Activated CD8-positive, alpha-beta T cell treated with anti-CD3 and anti-CD28 coated beads for 36 hours (primary cell): ENCODE results near the gene TCF4. TPM values are rescaled to one million over a fixed set of nuclear protein-coding genes. Genes with fewer than 3 reads are reported as not detected.

Source experiments
- ATAC-seq: fragments of 200-7000 bp; cut with Tn5 transposase; one replicate; pipeline ENCODE4 v1.10.0; 2021; ENCODE audit warnings: mild to moderate bottlenecking, moderate library complexity
- CTCF ChIA-PET: fragments of 350-600 bp; sonication (Branson Sonifier 250); formaldehyde crosslinking; loops from one replicate; lab custom pipeline; 2021; ENCODE audit warnings: antibody characterized with exemption; lab: Charles Lee
- POLR2A ChIA-PET: fragments of 350-600 bp; sonication (Branson Sonifier 250); formaldehyde crosslinking; loops from one replicate; lab custom pipeline; 2021; ENCODE audit warnings: antibody characterized with exemption; lab: Charles Lee
- DNase-seq: peaks from one replicate; pipeline ENCODE4 v3.0.0-alpha.2; 2020
- H3K27ac Mint-ChIP-seq: one replicate; pipeline ENCODE4 v1.8.0; 2021; ENCODE audit warnings: mild to moderate bottlenecking, mixed read lengths
- H3K27me3 Mint-ChIP-seq: one replicate; pipeline ENCODE4 v1.8.0; 2021; ENCODE audit warnings: mixed read lengths
- H3K36me3 Mint-ChIP-seq: one replicate; pipeline ENCODE4 v1.8.0; 2021; ENCODE audit warnings: low read depth, mixed read lengths
- H3K4me1 Mint-ChIP-seq: one replicate; pipeline ENCODE4 v1.8.0; 2021; ENCODE audit warnings: low read depth, mixed read lengths
- H3K4me3 Mint-ChIP-seq: one replicate; pipeline ENCODE4 v1.8.0; 2021; ENCODE audit warnings: mild to moderate bottlenecking, moderate library complexity, mixed read lengths
- H3K9me3 Mint-ChIP-seq: one replicate; pipeline ENCODE4 v1.8.0; 2021; ENCODE audit warnings: mixed read lengths
- CTCF ChIP-seq: fragments of 200-600 bp; IDR thresholded peaks from one replicate; pipeline ENCODE4 v1.8.0; 2022; ENCODE audit warnings: antibody characterized with exemption, mild to moderate bottlenecking
- intact Hi-C: fragments of 100-400 bp; cut with micrococcal nuclease; formaldehyde crosslinking; loops from one replicate; pipeline ENCODE4 v1.10.0; 2022
- total RNA-seq, 2 experiments: library from RNA; stranded (reverse); gene quantifications; one replicate each; pipeline ENCODE4 v1.2.3, GENCODE V29; 2021

The TCF4 gene
- total RNA-seq, 2 experiments from 2014 or later: 1.2 to 1.4 TPM

GRCh38 chr18:55433648-55434047 is 154.3 kb downstream of the TCF4 start:
- TF ChIP-seq CTCF: no peak
- DNase-seq: no peak
- H3K4me3 Mint-ChIP-seq: no peak overlapping the region
- H3K27ac Mint-ChIP-seq: no peak overlapping the region
- no peaks in the 10 kb centered on the region for H3K36me3 Mint-ChIP-seq
- no peak for ATAC-seq
- H3K9me3 Mint-ChIP-seq: peaks cover 2% of the 10 kb centered on the region
- no peaks in the 10 kb centered on the region for H3K4me1 Mint-ChIP-seq
- intact Hi-C loops: no loop called here
- ChIA-PET CTCF (no interaction called here), POLR2A (no interaction called here)
- no peaks in the 10 kb centered on the region for H3K27me3 Mint-ChIP-seq

- DNase-seq: no peak
- intact Hi-C loops: no loop called here
- POLR2A ChIA-PET: no interaction called here
Measured at GRCh38 chr18:55433140-55433539, 154.9 kb downstream of the TCF4 start.

GRCh38 chr18:55432307-55433040 is 155.5 kb downstream of the TCF4 start:
- CTCF ChIA-PET: no interaction called here

More at GRCh38 chr18:55433140-55433539, 154.9 kb downstream of the TCF4 start:
- Mint-ChIP-seq H3K9me3 (peaks cover 2% of the 10 kb centered on the region), H3K4me1 (no peaks in the 10 kb centered on the region), H3K27me3 (no peaks in the 10 kb centered on the region), H3K36me3 (no peaks in the 10 kb centered on the region), H3K27ac (no peak overlapping the region), H3K4me3 (no peak overlapping the region)
- TF ChIP-seq CTCF: no peak
- ATAC-seq: no peak
- CTCF ChIA-PET: no interaction called here

GRCh38 chr18:55430026-55430425 is 158.0 kb downstream of the TCF4 start:
- CTCF ChIA-PET: no interaction called here
- POLR2A ChIA-PET: no interaction called here
- intact Hi-C loops: no loop called here
- no peak overlapping the region for H3K27ac Mint-ChIP-seq
- ATAC-seq (no peak), DNase-seq (no peak)
- no peak for TF ChIP-seq CTCF
- peaks cover 2% of the 10 kb centered on the region for H3K9me3 Mint-ChIP-seq
- H3K4me3 Mint-ChIP-seq: no peak overlapping the region
- H3K4me1 Mint-ChIP-seq: no peaks in the 10 kb centered on the region
- H3K36me3 Mint-ChIP-seq: no peaks in the 10 kb centered on the region
- no peaks in the 10 kb centered on the region for H3K27me3 Mint-ChIP-seq

More at GRCh38 chr18:55432307-55433040, 155.5 kb downstream of the TCF4 start:
- DNase-seq (no peak), ATAC-seq (no peak)
- intact Hi-C loops: no loop called here
- H3K27ac Mint-ChIP-seq: no peak overlapping the region
- no peaks in the 10 kb centered on the region for H3K27me3 Mint-ChIP-seq
- no peak overlapping the region for H3K4me3 Mint-ChIP-seq
- H3K9me3 Mint-ChIP-seq: peaks cover 2% of the 10 kb centered on the region
- POLR2A ChIA-PET: no interaction called here
- TF ChIP-seq CTCF: no peak
- no peaks in the 10 kb centered on the region for H3K4me1 Mint-ChIP-seq
- H3K36me3 Mint-ChIP-seq: no peaks in the 10 kb centered on the region

- no peak for DNase-seq
- ChIA-PET CTCF (no interaction called here), POLR2A (no interaction called here)
- Mint-ChIP-seq H3K4me1 (no peaks in the 10 kb centered on the region), H3K27me3 (peaks cover 6% of the 10 kb centered on the region), H3K9me3 (peaks cover 2% of the 10 kb centered on the region), H3K4me3 (no peak overlapping the region), H3K36me3 (no peaks in the 10 kb centered on the region), H3K27ac (no peak overlapping the region)
- intact Hi-C loops: no loop called here
- ATAC-seq: no peak
- TF ChIP-seq CTCF: no peak
Measured at GRCh38 chr18:55427951-55428350, 160.0 kb downstream of the TCF4 start.
